Measurements from ENCODE around the gene LRRC7.

LRRC7 gene

DNA sequence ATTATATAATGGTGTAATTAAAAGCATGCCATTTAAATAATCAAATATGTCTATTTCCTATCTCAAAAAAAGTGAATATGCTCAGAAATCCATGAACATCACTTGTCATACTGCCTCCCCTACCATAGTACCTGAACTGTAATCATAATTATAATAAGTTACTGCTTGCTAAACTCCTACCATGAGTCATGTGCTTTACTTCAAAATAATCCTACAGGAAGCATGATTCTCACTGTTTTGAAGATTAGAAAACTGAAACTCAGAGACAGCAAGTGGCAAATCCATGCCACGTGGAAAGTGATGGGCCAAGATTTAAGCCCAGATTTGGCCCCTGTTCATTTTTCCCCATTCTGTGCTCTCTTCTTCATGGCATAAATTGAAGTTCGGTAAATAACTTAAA lies 5.2 kb downstream of the LRRC7 start:
- POLR2A ChIA-PET = no interaction called here
- DNase-seq (ENCODE audit: low read depth, low spot score) = no peak
- H3K4me3 ChIP-seq (ENCODE audit: low read depth, low read length) = no peak overlapping the region
- TF ChIP-seq, protein P1, sequence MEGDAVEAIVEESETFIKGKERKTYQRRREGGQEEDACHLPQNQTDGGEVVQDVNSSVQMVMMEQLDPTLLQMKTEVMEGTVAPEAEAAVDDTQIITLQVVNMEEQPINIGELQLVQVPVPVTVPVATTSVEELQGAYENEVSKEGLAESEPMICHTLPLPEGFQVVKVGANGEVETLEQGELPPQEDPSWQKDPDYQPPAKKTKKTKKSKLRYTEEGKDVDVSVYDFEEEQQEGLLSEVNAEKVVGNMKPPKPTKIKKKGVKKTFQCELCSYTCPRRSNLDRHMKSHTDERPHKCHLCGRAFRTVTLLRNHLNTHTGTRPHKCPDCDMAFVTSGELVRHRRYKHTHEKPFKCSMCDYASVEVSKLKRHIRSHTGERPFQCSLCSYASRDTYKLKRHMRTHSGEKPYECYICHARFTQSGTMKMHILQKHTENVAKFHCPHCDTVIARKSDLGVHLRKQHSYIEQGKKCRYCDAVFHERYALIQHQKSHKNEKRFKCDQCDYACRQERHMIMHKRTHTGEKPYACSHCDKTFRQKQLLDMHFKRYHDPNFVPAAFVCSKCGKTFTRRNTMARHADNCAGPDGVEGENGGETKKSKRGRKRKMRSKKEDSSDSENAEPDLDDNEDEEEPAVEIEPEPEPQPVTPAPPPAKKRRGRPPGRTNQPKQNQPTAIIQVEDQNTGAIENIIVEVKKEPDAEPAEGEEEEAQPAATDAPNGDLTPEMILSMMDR (IDR thresholded peaks at IDR 0.05; ENCODE audit: insufficient read depth, low read length, missing control alignments) = no peak
- CTCF ChIA-PET = no interaction called here

DNA sequence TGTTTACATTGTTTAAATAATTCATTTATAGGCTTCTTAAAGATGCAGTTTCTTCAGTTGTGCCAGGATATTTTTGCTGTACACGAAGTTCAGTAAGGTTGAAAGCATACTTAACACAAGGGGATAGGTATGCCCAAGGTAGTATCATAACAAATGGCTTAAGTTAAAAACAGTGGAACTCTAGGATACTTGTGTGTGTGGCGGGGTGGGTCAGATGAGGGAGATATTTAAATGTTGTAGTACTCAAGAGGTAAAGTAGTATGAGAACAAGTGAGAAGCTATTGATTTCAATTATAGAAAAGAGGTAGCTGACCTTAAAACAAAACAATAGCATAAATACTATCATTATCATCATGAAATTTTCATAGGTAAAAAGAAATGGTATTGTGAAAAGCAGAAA lies 6.2 kb downstream of the LRRC7 start:
- CTCF ChIA-PET = no interaction called here
- TF ChIP-seq, protein P1 (IDR thresholded peaks at IDR 0.05; ENCODE audit: insufficient read depth, low read length, missing control alignments) = no peak
- POLR2A ChIA-PET = no interaction called here
- DNase-seq (ENCODE audit: low read depth, low spot score) = no peak
- no peak overlapping the region for H3K4me3 ChIP-seq (ENCODE audit: low read depth, low read length)

DNA sequence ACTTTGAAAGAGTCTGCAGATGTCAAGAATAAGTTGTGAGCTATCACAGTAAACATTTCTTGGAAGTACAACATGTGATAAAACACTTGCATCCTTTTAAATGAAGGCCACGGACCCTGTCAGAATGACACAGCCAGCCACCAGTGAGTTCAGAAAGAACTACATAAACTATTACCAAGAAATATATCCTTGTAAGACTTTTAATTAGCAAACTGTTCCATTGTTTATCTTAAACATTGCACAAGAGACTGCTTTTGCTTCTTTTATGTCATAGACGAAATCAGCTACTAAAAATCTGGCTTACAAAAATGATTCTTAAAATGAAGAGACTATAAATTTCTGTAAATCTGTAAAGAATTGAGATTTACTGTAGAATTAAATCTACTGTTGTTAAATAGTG lies 17.9 kb downstream of the LRRC7 start:
- ChIA-PET CTCF (no interaction called here), POLR2A (no interaction called here)
- H3K4me3 ChIP-seq (ENCODE audit: low read depth, low read length) = no peak overlapping the region
- TF ChIP-seq, protein P1 (IDR thresholded peaks at IDR 0.05; ENCODE audit: insufficient read depth, low read length, missing control alignments) = no peak
- no peak for DNase-seq (ENCODE audit: low read depth, low spot score)

DNA sequence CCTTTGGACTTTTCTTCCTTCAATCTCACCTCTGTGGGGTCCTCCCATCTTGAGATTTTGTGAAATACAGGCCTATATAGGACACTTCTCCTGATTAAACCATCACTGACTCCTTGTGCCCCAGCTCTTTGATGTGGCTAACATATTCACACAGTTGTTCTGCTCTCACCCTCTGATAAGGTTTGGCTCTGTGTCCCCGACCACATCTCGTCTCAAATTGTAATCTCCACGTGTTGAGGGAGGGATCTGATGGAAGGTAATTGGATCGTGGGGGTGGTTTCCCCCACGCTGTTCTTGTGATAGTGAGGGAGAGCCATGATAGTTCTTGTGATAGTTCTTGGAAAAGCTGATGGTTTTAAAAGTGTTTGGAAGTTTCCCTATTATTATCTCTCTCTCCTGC lies 19.7 kb downstream of the LRRC7 start:
- ChIA-PET CTCF (no interaction called here), POLR2A (no interaction called here)
- no peak overlapping the region for H3K4me3 ChIP-seq (ENCODE audit: low read depth, low read length)
- TF ChIP-seq, protein P1 (IDR thresholded peaks at IDR 0.05; ENCODE audit: insufficient read depth, low read length, missing control alignments) = no peak
- no peak for DNase-seq (ENCODE audit: low read depth, low spot score)

DNA sequence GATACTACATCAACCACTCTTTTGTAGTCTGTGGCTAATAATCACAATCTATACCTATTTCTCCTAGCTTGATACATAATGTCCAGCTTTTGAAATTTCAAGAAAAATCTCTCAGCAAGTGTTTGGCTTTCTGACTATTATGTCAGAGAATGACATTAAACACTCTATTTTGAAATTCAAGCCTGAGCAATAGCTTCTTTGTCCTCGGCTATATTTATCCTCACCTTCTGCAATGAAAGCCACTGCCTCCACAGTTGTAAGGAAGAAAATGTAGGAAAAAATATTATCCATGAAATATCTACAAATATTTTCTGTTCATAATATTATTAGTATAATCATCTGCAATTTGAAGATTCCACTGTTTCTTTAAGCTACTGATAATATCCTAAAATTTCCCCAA lies 22.1 kb downstream of the LRRC7 start:
- TF ChIP-seq, protein P1 (IDR thresholded peaks at IDR 0.05; ENCODE audit: insufficient read depth, low read length, missing control alignments) = no peak
- no peak overlapping the region for H3K4me3 ChIP-seq (ENCODE audit: low read depth, low read length)
- POLR2A ChIA-PET = no interaction called here
- CTCF ChIA-PET = no interaction called here
- DNase-seq (ENCODE audit: low read depth, low spot score) = no peak

GRCh38 chr1:69592341-69592740 lies 24.6 kb downstream of the LRRC7 start:
- TF ChIP-seq, protein P1 (IDR thresholded peaks at IDR 0.05; ENCODE audit: insufficient read depth, low read length, missing control alignments) = no peak
- no peak for DNase-seq (ENCODE audit: low read depth, low spot score)
- ChIA-PET CTCF (no interaction called here), POLR2A (no interaction called here)
- H3K4me3 ChIP-seq (ENCODE audit: low read depth, low read length) = no peak overlapping the region
